K562 (cell line): ENCODE data around the gene SMIM3. TPM values are rescaled to one million over a fixed set of nuclear protein-coding genes. Genes with fewer than 3 reads are reported as not detected.
A peak's percentile ranks its signal among the peaks of the same experiment; 100 is the strongest.

Source experiments
- E2F5 ChIP-seq: sonication (generic); formaldehyde crosslinking; IDR thresholded peaks from 2 replicates; pipeline ENCODE4 v1.8.0; 2022; ENCODE audit warnings: mild to moderate bottlenecking, missing genetic modification reagents
- ELF1 ChIP-seq: fragments of 200-800 bp; sonication (Bioruptor generic); IDR thresholded peaks from 2 replicates; pipeline ENCODE4 v1.6.1; 2016; ENCODE audit warnings: missing genetic modification characterization, missing compliant biosample characterization
- GATAD2A ChIP-seq: fragments of 450-650 bp; IDR thresholded peaks from 2 replicates; pipeline ENCODE4 v1.6.1; 2017
- HDAC1 ChIP-seq, 2 experiments: fragments of 450-650 bp; IDR thresholded peaks; 2 replicates each; pipeline ENCODE4 v1.6.1; 2016 to 2017; ENCODE audit warnings: inconsistent platforms in 1 of 2, mild to moderate bottlenecking in 1 of 2, moderate library complexity in 1 of 2
- HDAC3 ChIP-seq: fragments of 450-650 bp; IDR thresholded peaks from 2 replicates; pipeline ENCODE4 v1.6.1; 2018; ENCODE audit warnings: borderline replicate concordance, mild to moderate bottlenecking, moderate library complexity; ENCODE audit not compliant: partially characterized antibody
- LEF1 ChIP-seq: fragments of 450-650 bp; IDR thresholded peaks from 2 replicates; pipeline ENCODE4 v1.6.1; 2016; ENCODE audit warnings: mild to moderate bottlenecking
- PTRF ChIP-seq: fragments of 450-650 bp; IDR thresholded peaks from 2 replicates; pipeline ENCODE4 v1.6.1; 2016; ENCODE audit warnings: mild to moderate bottlenecking, missing genetic modification characterization, missing compliant biosample characterization
- SMARCC2 ChIP-seq: fragments of 450-650 bp; IDR thresholded peaks from 2 replicates; pipeline ENCODE4 v1.6.1; 2017; ENCODE audit warnings: antibody characterized with exemption, moderate library complexity, mild to moderate bottlenecking, low read depth
- TEAD4 ChIP-seq, 2 experiments: sonication (generic) in 1 of 2; formaldehyde crosslinking in 1 of 2; IDR thresholded peaks; 2 replicates each; pipeline versions ENCODE4 v1.6.1 to v1.8.0; 2012 to 2022; ENCODE audit warnings: borderline replicate concordance in 1 of 2, inconsistent platforms in 1 of 2, low read length in 1 of 2, mild to moderate bottlenecking in 1 of 2, missing genetic modification reagents in 1 of 2
- TRIM24 ChIP-seq, 2 experiments: fragments of 450-650 bp; IDR thresholded peaks; 2 replicates each; pipeline ENCODE4 v1.6.1; 2016
- ZMIZ1 ChIP-seq, 2 experiments: fragments of 150-350 bp in 1 of 2; IDR thresholded peaks; 2 replicates each; pipeline ENCODE4 v1.6.1; 2012 to 2016; ENCODE audit warnings: low read depth in 2 of 2, low read length in 2 of 2, mild to moderate bottlenecking in 1 of 2, moderate library complexity in 1 of 2
- ZNF197 ChIP-seq: fragments of 200-800 bp; sonication (Bioruptor generic); IDR thresholded peaks from 2 replicates; pipeline ENCODE4 v1.6.1; 2016; ENCODE audit warnings: low read depth, missing genetic modification characterization, missing compliant biosample characterization
- polyA plus RNA-seq, 8 experiments: library from polyadenylated mRNA; depleted of rRNA in 4 of 8; stranded (reverse) in 5 of 8; unstranded in 3 of 8; fragments of >200 nt; fragmentation: Nextera tagmentation in 2 of 8; fragmentation: Illumina TruSeq in 1 of 8; extraction: Ambion mirVana in 2 of 8; extraction: Trizol in 1 of 8; gene quantifications; 2 replicates each; pipeline versions ENCODE4 v1.2.1 to v1.2.3, GENCODE V29; 2011 to 2014; ENCODE audit warnings: inconsistent platforms in 1 of 8, missing spikeins in 1 of 8
- total RNA-seq, 7 experiments: library from RNA; depleted of rRNA in 6 of 7; stranded (reverse); fragments of >200 nt in 6 of 7; fragmentation: Illumina TruSeq in 2 of 7; extraction: Trizol in 2 of 7; gene quantifications; 2 replicates each; pipeline versions ENCODE4 v1.2.1 to v1.2.3, GENCODE V29; 2011 to 2021; ENCODE audit warnings: low replicate concordance in 1 of 7
- TF ChIP-seq, protein P1 (sequence below): IDR thresholded peaks from 2 replicates; pipeline ENCODE4 v1.6.1; 2012; ENCODE audit warnings: low read depth, low read length, improper control_type of control experiment, borderline replicate concordance

Gene SMIM3
- total and polyA plus RNA-seq, 9 of the 15 experiments (the other 6 are each of a cell fraction or from before 2014, with no cell fraction given) = 4.1 to 27.7 (median 13.6) TPM

- TF ChIP-seq HDAC3 (peak; percentile 76), TRIM24 (IDR thresholded peaks at IDR 0.05) (peak in 1 of 2 experiments; percentile 59; a peak in 1 of 4 replicates), ZNF197 (CRISPR knock-in tag) (peak; percentile 68; the same call in 1 of the 2 replicates), E2F5 (CRISPR knock-in tag) (no peak), TEAD4 (IDR thresholded peaks at IDR 0.05; ENCODE audit: low read length) (peak; percentile 76), TEAD4 (CRISPR knock-in tag; IDR thresholded peaks at IDR 0.05; ENCODE audit: borderline replicate concordance) (no peak), HDAC1 (IDR thresholded peaks at IDR 0.05) (peak in 1 of 2 experiments; percentile 91; a peak in 2 of 4 replicates), PTRF (no peak), SMARCC2 (peak; percentile 72; the same call in 1 of the 2 replicates), ZMIZ1 (IDR thresholded peaks at IDR 0.05; ENCODE audit: low read depth in 2 of 2, low read length in 2 of 2) (no peak), GATAD2A (0 out of 2 replicates have a peak, but pooled peaks have one; percentile 52), LEF1 (peak; percentile 94), ELF1 (tag) (no peak)
- TF ChIP-seq, protein P1, sequence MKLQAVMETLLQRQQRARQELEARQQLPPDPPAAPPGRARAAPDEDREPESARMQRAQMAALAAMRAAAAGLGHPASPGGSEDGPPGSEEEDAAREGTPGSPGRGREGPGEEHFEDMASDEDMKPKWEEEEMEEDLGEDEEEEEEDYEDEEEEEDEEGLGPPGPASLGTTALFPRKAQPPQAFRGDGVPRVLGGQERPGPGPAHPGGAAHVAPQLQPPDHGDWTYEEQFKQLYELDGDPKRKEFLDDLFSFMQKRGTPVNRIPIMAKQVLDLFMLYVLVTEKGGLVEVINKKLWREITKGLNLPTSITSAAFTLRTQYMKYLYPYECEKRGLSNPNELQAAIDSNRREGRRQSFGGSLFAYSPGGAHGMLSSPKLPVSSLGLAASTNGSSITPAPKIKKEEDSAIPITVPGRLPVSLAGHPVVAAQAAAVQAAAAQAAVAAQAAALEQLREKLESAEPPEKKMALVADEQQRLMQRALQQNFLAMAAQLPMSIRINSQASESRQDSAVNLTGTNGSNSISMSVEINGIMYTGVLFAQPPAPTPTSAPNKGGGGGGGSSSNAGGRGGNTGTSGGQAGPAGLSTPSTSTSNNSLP = 0 out of 2 replicates have a peak, but pooled peaks have one; percentile 11
These were observed 4.4 kb upstream of the SMIM3 start (continued) for GRCh38 chr5:150774145-150774544.
